Osteocyte (in vitro differentiated cells): ENCODE data around the gene TMUB1. TPM values are rescaled to one million over a fixed set of nuclear protein-coding genes. Genes with fewer than 3 reads are reported as not detected.

Source experiments
- DNase-seq: peaks from one replicate; pipeline ENCODE4 v3.0.0; 2021; ENCODE audit warnings: mixed read lengths; ENCODE audit not compliant: unreplicated experiment; ENCODE audit errors: extremely low spot score
- H3K27ac Mint-ChIP-seq: one replicate; pipeline ENCODE4 v1.8.0; 2021; ENCODE audit warnings: mild to moderate bottlenecking, mixed read lengths; ENCODE audit not compliant: unreplicated experiment
- H3K27me3 Mint-ChIP-seq: one replicate; pipeline ENCODE4 v1.8.0; 2021; ENCODE audit warnings: mixed read lengths; ENCODE audit not compliant: unreplicated experiment
- H3K36me3 Mint-ChIP-seq: one replicate; pipeline ENCODE4 v1.8.0; 2021; ENCODE audit warnings: mixed read lengths; ENCODE audit not compliant: unreplicated experiment
- H3K4me1 Mint-ChIP-seq: one replicate; pipeline ENCODE4 v1.8.0; 2021; ENCODE audit warnings: mixed read lengths; ENCODE audit not compliant: unreplicated experiment
- H3K4me3 Mint-ChIP-seq: one replicate; pipeline ENCODE4 v1.8.0; 2021; ENCODE audit warnings: mild to moderate bottlenecking, moderate library complexity, mixed read lengths; ENCODE audit not compliant: unreplicated experiment
- H3K9me3 Mint-ChIP-seq: one replicate; pipeline ENCODE4 v1.8.0; 2021; ENCODE audit warnings: mixed read lengths; ENCODE audit not compliant: unreplicated experiment
- CTCF ChIP-seq: fragments of 200-600 bp; sonication (generic); IDR thresholded peaks from 2 replicates; pipeline ENCODE4 v1.5.0; 2021; ENCODE audit warnings: antibody characterized with exemption, mild to moderate bottlenecking, moderate library complexity
- total RNA-seq: library from RNA; stranded (reverse); gene quantifications from 2 replicates; pipeline ENCODE4 v1.2.1, GENCODE V29; 2021

Gene TMUB1
- total RNA-seq, 1 donor from 2014 or later = 26.1 TPM

DNA sequence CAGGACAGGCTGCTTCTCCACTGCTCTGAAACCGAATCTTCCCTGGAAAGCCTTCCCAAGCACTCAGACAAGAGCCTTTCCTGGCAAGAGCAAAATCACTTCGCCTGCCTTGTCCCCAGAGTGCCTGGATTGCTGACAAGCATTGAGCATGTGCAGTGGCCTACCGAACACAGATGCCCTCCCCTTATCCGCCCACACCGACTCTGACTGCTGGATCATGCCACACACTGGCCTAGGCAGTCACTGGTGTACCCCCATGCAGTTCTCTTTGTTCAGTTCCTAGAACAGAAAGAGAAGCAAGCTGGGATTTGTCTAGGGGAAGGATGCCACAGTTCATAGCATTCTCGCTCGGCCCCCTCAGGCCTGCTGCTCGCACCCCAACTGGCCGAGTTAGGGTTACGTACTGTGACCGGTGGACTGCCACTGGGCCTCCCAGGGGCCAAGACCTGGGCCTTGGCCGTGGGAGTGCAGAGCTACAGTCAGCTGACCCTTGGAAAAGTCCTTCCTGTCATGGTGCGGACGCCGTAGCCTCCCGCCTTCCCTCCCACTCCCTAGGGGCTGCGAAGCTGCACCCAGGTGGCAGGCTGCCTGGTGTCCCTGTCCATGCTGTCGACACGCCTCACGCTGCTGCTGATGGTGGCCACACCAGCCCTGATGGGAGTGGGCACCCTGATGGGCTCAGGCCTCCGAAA is 48.1 kb downstream of the TMUB1 start:
- no peak for DNase-seq
- no peaks in the 10 kb centered on the region for H3K27me3 Mint-ChIP-seq
- H3K27ac Mint-ChIP-seq = no peak overlapping the region
- H3K4me3 Mint-ChIP-seq = no peak overlapping the region
- H3K36me3 Mint-ChIP-seq = no peaks in the 10 kb centered on the region
- H3K4me1 Mint-ChIP-seq = peaks cover 18% of the 10 kb centered on the region
- no peak for TF ChIP-seq CTCF
- no peaks in the 10 kb centered on the region for H3K9me3 Mint-ChIP-seq

- Mint-ChIP-seq H3K9me3 (no peaks in the 10 kb centered on the region), H3K36me3 (no peaks in the 10 kb centered on the region), H3K27ac (no peak overlapping the region), H3K4me1 (peaks cover 15% of the 10 kb centered on the region), H3K27me3 (no peaks in the 10 kb centered on the region), H3K4me3 (no peak overlapping the region)
- no peak for DNase-seq
- no peak for TF ChIP-seq CTCF
These were observed 48.8 kb downstream of the TMUB1 start for GRCh38 chr7:151034312-151035025.

- Mint-ChIP-seq H3K4me1 (peaks cover 15% of the 10 kb centered on the region), H3K36me3 (no peaks in the 10 kb centered on the region), H3K9me3 (no peaks in the 10 kb centered on the region), H3K27me3 (no peaks in the 10 kb centered on the region), H3K4me3 (no peak overlapping the region), H3K27ac (no peak overlapping the region)
- TF ChIP-seq CTCF = no peak
- no peak for DNase-seq
These were observed 49.4 kb downstream of the TMUB1 start for GRCh38 chr7:151033864-151034249.

GRCh38 chr7:151032936-151033863 is 50.1 kb downstream of the TMUB1 start:
- Mint-ChIP-seq H3K4me1 (peaks cover 14% of the 10 kb centered on the region), H3K36me3 (no peaks in the 10 kb centered on the region), H3K4me3 (no peak overlapping the region), H3K27ac (no peak overlapping the region), H3K9me3 (no peaks in the 10 kb centered on the region), H3K27me3 (no peaks in the 10 kb centered on the region)
- DNase-seq = no peak
- no peak for TF ChIP-seq CTCF

Other genes starting within 250 kb of the TMUB1 start
- gene AOC1, start 231.0 kb downstream of the TMUB1 start, total RNA-seq = not detected in 2 replicates
- gene KCNH2, start 105.2 kb downstream of the TMUB1 start, total RNA-seq = not detected in 2 replicates
- gene NOS3, start 92.5 kb downstream of the TMUB1 start, total RNA-seq = 0.73 TPM in 1 of 2 replicates, not detected in the other
- gene ATG9B, start 59.0 kb downstream of the TMUB1 start, total RNA-seq = 0.11 and 0.39 TPM in 2 replicates
- gene ABCB8, start 55.0 kb downstream of the TMUB1 start, total RNA-seq = 38.1 and 39.7 TPM in 2 replicates
- gene ASIC3, start 35.0 kb downstream of the TMUB1 start, total RNA-seq = 3.6 and 5.8 TPM in 2 replicates
- gene CDK5, start 25.6 kb downstream of the TMUB1 start, total RNA-seq = 18.8 and 23.7 TPM in 2 replicates
- gene SLC4A2, start 23.9 kb downstream of the TMUB1 start, total RNA-seq = 289 and 297 TPM in 2 replicates
- gene FASTK, start 2.7 kb downstream of the TMUB1 start, total RNA-seq = 101 and 104 TPM in 2 replicates
- gene AGAP3, start 3.0 kb upstream of the TMUB1 start, total RNA-seq = 131 and 135 TPM in 2 replicates
- gene GBX1, start 84.2 kb upstream of the TMUB1 start, total RNA-seq = not detected in 2 replicates
- not detected in 2 replicates for gene ASB10, start 103.8 kb upstream of the TMUB1 start, total RNA-seq
- 1.1 TPM in 1 of 2 replicates, not detected in the other for gene H2BK1, start 127.0 kb upstream of the TMUB1 start, total RNA-seq
- 43.9 and 47.5 TPM in 2 replicates for gene ABCF2, start 143.7 kb upstream of the TMUB1 start, total RNA-seq
- 89.5 and 93.2 TPM in 2 replicates for gene CHPF2, start 149.0 kb upstream of the TMUB1 start, total RNA-seq
- 88.7 and 96.9 TPM in 2 replicates for gene SMARCD3, start 165.2 kb upstream of the TMUB1 start, total RNA-seq